ENCODE results near the gene PAIP2.

DNA sequence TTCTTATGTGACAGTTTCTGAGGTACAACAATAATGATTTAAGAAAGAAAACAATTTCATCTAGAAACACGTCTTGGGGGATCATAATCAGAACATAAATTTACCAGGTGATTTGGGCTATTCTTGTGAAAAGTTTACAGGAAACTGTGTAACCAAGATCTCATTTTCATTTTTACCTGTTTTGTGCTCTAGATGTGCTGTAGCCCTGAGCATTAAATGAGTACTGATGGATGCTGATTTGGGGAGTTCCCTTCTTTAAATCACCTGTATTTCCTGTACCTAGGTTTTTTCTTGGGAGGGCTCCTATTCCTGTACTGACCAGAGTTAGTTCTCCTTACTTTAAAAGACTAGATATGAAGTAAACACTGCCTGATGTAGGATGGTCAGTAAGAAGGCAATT lies 35.5 kb upstream of the PAIP2 start:
- TF ChIP-seq POLR2AphosphoS5 (IDR thresholded peaks at IDR 0.05; ENCODE audit: low read depth, low read length) (no peak), SIN3A (IDR thresholded peaks at IDR 0.05; ENCODE audit: borderline replicate concordance, insufficient read depth, low read length) (no peak)
